H1 (cell line): Measurements from ENCODE around the gene RPS6KC1. TPM values are rescaled to one million over a fixed set of nuclear protein-coding genes. Genes with fewer than 3 reads are reported as not detected.

ENCODE experiments used
- CBX5 ChIP-seq: fragments of 300-800, 300-1000 bp; sonication (generic); IDR thresholded peaks from 2 replicates; pipeline ENCODE4 v1.7.1; 2016; ENCODE audit warnings: antibody characterized with exemption, low read length, low read depth
- CHD7 ChIP-seq: fragments of 300-600 bp; sonication (generic); IDR thresholded peaks from 2 replicates; pipeline ENCODE4 v1.7.1; 2012; ENCODE audit warnings: low read length, moderate library complexity, mild to moderate bottlenecking, inconsistent platforms; ENCODE audit not compliant: insufficient replicate concordance
- EGR1 ChIP-seq: IDR thresholded peaks from 2 replicates; pipeline ENCODE4 v1.6.1; 2011; ENCODE audit warnings: low read depth, low read length, borderline replicate concordance
- HDAC6 ChIP-seq: IDR thresholded peaks from one replicate; pipeline ENCODE4 v1.7.1; 2012; ENCODE audit warnings: low read depth, mild to moderate bottlenecking, inconsistent platforms, low read length, moderate library complexity
- POLR2A ChIP-seq, 2 experiments: IDR thresholded peaks; 1 replicate in 1 of 2; 2 replicates in 1 of 2; pipeline ENCODE4 v1.6.1; 2011; ENCODE audit warnings: low read depth in 2 of 2, low read length in 2 of 2, mild to moderate bottlenecking in 2 of 2; ENCODE audit errors: control extremely low read depth in 1 of 2
- RFX5 ChIP-seq: IDR thresholded peaks from 2 replicates; pipeline ENCODE4 v1.6.1; 2011; ENCODE audit warnings: low read depth, low read length, improper control_type of control experiment, borderline replicate concordance
- SRF ChIP-seq: IDR thresholded peaks from 2 replicates; pipeline ENCODE4 v1.6.1; 2011; ENCODE audit warnings: mild to moderate bottlenecking, low read depth, low read length, moderate library complexity
- TAF1 ChIP-seq: IDR thresholded peaks from 2 replicates; pipeline ENCODE4 v1.6.1; 2011; ENCODE audit warnings: mild to moderate bottlenecking, low read depth, low read length
- TAF7 ChIP-seq: optimal IDR thresholded peaks from 2 replicates; pipeline ENCODE3; 2011; ENCODE audit warnings: low read depth, mild to moderate bottlenecking, inconsistent platforms, low read length, moderate library complexity, borderline replicate concordance
- TEAD4 ChIP-seq: IDR thresholded peaks from 2 replicates; pipeline ENCODE4 v1.6.1; 2012; ENCODE audit warnings: low read depth, low read length, inconsistent platforms, mixed read lengths
- polyA plus RNA-seq, 7 experiments: library from polyadenylated mRNA; depleted of rRNA in 3 of 7; stranded (reverse) in 5 of 7; unstranded in 2 of 7; fragments of >200 nt in 5 of 7; fragments of 200-250 nt in 2 of 7; gene quantifications; 1 replicate in 5 of 7; 2 replicates in 1 of 7; 4 replicates in 1 of 7; pipeline versions ENCODE4 v1.2.1 to v1.2.3, GENCODE V29; 2011 to 2013; ENCODE audit warnings: missing spikeins in 2 of 7, mixed read lengths in 2 of 7
- total RNA-seq: library from RNA; stranded (reverse); fragmentation: NEBNext Ultra II Directional; extraction: Animal tissue kit (Norgen Biotek cat#: 25700); gene quantifications from 2 replicates; pipeline ENCODE4 v1.2.1, GENCODE V29; 2021

RPS6KC1 gene
- total and polyA plus RNA-seq, 2 of the 8 experiments (the other 6 are each of a cell fraction or from before 2014, with no cell fraction given), result 4.9 to 17.6 TPM

- no peak for TF ChIP-seq CHD7
- TF ChIP-seq SRF, result no peak
- TF ChIP-seq TAF7, result no peak
- no peak for TF ChIP-seq TAF1
- TF ChIP-seq POLR2A (IDR thresholded peaks at IDR 0.05; ENCODE audit: control extremely low read depth in 1 of 2, low read depth in 2 of 2, low read length in 2 of 2), result no peak
- no peak for TF ChIP-seq HDAC6
- no peak for TF ChIP-seq RFX5
- TF ChIP-seq EGR1, result no peak
- no peak for TF ChIP-seq CBX5
- TF ChIP-seq TEAD4, result no peak
These were observed 205.5 kb downstream of the RPS6KC1 start (continued) for GRCh38 chr1:213256438-213257087.
